Stimulated activated CD4-positive, alpha-beta T cell treated with anti-CD3 and anti-CD28 coated beads, Interleukin-1b, Interleukin-23, amount 100 ng/mL, for 24 hours (primary cell): ENCODE results near the gene GAL3ST2.
"Not testable (repeated sequence)": the region's sequence is repeated elsewhere in the genome, so short reads cannot be mapped to it uniquely, and the experiment has no call there.

ENCODE experiments used
- DNase-seq, 4 experiments: peaks; one replicate each; pipeline ENCODE4 v3.0.0-alpha.2; 2020; ENCODE audit warnings: low read depth in 4 of 4, low spot score in 1 of 4

Gene GAL3ST2

DNA sequence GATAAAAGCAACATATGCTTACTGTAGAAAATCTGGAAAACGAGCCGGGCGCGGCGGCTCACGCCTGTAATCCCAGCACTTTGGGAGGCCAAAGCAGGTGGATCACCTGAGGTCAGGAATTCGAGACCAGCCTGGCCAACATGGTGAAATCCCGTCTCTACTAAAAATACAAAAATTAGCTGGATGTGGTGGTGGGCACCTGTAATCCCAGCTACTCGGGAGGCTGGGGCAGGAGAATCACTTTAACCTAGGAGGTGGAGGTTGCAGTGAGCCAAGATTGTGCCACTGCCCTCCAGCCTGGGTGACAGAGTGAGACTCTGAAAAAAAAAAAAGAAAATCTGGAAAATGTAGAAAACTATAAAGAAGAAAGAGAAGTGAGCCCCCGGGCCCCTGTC lies 41.2 kb downstream of the GAL3ST2 start:
- DNase-seq, result not testable (repeated sequence)

DNA sequence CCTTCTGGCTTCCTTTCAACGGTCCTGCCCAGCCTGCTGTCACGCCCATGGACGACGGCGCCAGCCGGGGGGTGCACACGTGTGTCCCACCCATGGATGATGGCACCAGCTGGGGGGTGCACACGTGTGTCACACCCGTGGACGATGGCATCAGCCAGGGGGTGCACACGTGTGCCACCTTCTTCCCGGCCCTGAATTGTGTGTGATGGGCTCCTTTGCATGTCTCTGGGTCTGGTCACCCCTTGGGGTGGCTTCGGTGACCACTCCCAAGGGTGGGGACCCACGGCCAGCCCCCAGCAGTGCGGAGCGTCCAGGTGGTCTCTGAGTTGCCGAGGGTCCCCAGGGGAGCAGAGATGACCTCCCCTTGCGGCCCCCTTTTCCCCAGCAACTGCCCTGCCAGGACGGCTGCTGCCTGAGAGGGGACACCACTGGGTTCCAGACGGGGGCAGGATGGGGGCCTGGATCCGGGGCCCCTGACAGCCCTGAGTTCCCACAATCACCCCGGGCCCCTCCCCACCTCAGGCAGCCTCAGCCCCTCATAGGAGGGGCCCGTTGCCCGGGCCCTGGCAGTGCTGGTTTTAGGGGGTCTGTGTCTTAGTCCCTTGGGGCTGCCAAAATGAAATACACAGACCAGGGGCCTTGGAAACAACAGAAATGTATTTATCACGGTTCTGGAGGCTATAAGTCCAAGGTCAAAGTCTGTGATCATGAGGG lies 41.8 kb downstream of the GAL3ST2 start:
- DNase-seq, result no peak

DNA sequence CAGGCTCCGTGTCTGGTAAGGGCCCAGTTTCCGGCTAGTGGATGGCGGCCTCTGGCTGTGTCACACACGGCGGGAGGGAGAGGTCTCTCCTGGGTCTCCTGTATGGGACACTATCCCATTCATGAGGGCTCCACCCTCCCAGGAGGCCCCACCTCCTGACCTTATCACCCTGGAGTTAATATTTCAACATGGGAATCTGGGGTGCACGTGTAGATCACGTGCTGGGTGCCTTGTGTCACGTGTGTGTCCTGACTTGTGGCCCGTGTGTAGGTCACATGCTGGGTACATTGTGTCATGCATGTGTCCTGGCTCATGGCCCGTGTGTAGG lies 42.3 kb downstream of the GAL3ST2 start:
- DNase-seq, result no peak

DNA sequence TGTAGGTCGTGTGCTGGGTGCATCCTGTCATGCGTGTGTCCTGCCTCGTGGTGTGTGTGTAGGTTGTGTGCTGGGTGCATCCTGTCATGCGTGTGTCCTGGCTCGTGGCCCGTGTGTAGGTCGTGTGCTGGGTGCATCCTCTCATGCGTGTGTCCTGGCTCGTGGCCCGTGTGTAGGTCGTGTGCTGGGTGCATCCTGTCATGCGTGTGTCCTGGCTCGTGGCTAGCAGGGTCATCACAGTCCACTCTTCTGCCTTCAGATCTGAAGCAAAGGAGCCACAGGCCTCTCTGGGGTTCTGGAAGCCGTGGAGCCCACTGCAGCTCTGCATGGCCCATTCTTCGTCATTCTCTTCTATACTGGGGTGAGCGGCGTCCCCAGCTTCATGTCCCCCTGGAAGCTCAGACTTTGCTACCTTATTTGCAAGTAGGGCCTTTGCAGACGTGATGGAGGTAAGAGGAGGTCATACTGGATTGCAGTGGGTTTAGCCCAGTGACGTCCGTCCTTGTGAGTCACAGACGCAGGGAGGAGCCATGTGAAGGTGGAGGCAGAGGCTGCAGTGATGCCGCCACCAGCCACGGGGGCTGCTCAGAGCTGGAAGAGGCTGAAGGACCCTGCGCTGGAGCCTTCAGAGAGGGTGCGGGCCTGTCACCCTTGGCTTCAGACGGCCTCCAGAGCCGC lies 43.5 kb downstream of the GAL3ST2 start:
- DNase-seq, result not testable (repeated sequence)

DNA sequence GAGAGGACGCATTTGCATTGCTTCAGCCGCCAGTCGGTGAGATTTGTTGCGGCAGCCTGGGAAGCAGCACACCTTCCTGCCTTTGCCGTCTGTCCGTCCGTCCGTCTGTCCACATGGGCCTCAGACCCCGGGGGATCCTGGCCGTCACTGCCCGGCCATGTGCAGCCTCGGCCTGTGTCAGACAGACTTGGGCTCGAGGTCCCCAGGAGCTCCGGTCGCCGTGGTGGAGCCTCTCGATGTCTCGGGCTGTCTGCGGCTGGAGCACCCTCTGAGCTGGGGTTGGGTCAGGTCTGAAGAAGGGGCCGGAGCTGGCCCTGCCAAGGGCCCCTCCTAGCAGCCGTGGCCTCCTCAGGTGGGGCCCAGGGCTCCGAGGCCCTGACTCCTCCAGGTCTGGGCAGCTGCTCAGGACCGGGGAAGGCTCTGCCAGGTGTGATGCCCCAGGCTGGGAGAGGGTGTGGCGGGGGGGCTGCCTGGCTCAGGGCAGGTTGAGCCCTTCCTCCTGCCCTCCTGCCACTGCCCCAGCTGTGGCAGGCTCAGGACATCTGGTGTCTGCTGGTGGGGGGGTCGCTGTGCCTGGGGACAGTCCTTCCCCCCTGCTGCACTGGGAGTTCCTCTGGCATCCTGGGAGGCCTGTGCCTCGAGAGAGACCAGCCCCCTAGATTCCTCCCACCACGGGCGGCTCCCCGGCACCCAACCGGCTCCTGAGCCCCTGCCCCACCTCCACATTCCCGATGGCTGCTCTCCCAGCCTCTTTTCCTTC lies 44.2 kb downstream of the GAL3ST2 start:
- no peak for DNase-seq

DNA sequence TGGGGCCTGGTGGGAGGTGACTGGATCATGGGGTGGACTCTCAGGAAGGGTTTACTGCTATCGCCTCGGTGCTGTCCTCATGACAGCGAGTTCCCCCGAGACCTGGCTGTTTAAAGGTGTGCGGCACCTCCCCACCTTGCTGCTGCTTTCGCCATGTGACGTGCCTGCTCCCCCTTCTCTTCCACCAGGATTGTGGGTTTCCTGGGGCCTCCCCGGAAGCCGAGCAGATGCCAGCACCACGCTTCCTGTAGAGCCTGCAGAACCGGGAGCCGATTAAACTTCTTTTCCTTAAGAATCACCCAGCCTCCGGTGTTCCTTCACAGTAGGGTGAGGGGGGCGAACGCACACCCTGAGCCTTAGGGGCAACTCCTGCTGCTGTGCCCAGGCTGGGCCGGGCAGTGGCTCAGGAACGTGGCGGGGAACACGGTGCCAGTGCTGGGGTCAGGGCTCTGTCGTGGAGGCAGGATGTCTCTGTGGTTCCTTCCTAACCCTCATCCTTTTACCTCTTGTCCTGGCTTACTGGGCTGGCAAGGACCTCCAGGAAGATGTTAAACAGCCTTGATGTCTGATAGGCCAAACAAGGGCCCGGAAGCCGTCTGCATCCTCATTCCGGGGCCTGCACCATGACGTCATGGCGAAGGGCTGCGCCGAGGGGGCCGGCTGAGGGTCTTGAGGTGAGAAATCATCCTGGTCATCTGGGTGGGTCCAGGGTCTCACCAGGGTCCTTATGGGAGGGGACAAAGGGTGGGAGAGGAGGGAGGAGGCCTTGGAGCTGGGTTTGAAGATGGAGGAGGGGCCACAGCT lies 45.0 kb downstream of the GAL3ST2 start:
- no peak for DNase-seq

DNA sequence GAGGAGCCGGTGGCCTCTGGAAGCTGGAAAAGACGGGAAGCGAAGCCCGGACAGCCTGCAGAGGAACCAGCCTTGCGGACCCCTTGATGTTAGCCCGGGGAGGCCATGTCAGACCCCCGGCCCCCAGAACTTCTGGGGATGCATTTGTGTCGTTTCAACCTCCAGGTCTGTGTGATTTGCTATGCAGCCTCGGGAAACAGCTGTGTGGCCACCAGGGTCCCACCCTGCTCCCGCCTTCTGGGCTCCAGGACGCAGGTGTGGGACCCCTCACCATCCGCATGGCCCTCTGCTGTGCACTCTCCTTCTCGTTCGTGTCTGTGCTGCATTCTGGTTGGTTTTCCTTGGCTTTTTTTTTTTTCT lies 45.6 kb downstream of the GAL3ST2 start:
- DNase-seq, result no peak

DNA sequence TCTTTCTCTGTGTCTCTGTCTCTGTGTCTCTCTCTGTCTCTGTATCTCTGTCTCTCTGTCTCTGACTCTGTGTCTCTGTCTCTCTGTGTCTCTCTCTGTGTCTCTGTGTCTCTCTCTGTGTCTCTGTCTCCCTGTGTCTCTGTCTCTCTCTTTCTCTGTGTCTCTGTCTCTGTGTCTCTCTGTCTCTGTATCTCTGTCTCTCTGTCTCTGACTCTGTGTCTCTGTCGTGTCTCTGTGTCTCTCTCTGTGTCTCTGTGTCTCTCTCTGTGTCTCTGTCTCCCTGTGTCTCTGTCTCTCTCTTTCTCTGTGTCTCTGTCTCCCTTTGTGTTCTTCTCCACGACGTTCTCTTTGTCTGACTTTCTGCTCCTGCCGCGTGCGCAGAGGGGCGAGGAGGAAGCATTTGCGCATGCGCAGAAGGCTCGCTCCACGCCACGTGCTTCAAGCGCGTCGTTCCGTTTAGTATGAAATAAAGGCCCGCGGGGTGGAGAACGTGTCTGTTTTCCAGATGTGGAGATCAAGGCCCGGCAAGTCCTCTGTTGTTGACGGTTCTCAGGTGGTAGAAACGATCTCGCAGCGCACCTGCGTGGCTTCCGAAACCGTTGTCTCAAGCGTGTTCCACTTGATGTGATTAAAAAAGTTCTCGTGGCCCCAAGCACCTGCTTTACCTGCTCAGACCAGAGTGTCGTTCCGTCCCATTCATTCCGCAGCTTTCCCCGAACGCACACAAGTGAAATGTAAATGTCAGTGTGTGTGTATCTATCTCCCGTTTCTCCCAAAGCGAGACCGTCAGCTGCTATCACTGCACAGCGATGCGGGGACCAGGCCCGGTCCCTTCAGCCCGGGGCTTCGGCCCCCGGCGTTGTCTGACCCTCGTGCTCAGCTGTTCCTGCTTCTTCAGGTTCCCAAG lies 47.2 kb downstream of the GAL3ST2 start:
- DNase-seq, result not testable (repeated sequence)

DNA sequence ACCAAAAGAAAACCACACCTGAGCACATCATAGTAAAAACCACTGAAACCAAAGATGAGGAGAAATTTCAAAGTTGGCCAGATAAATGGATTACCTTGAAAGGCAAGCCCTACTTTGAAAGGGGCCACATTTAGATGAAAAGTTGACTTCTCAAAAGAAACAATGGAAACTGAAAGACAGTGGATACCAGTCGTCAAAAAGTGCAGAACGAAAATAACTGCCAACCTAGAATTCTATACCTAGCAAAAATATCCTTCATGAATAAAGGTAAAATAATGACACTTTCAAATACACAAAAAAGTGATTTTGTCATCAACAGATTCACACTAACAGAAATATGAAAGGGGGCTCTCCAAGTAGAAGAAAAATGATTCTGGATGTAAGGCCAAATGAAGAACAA lies 50.8 kb downstream of the GAL3ST2 start:
- no peak for DNase-seq

DNA sequence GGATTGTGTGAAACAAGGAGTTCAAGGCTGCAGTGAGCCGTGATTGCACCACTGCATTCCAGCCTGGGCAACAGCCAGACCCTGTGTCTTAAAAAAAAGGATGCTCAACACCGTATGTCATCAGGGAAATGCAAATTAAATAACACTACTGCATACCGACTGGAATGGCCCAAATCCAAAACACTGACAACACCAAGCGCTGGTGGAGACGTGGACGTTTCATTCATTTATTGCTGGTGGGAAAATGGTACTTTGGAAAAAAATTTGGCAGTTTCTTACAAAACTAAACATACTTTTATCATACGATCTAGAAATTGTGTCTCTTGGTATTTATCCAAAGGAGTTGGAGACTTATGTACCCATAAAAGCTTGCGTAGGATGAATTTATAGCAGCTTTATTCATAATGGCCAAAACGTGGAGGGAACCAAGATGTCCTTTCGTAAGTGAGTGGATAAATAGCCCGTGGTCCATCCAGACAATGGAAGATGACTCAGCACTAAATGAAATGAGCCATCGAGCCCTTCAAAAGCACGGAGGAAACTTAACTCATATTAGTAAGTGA lies 56.6 kb downstream of the GAL3ST2 start:
- no peak for DNase-seq

DNA sequence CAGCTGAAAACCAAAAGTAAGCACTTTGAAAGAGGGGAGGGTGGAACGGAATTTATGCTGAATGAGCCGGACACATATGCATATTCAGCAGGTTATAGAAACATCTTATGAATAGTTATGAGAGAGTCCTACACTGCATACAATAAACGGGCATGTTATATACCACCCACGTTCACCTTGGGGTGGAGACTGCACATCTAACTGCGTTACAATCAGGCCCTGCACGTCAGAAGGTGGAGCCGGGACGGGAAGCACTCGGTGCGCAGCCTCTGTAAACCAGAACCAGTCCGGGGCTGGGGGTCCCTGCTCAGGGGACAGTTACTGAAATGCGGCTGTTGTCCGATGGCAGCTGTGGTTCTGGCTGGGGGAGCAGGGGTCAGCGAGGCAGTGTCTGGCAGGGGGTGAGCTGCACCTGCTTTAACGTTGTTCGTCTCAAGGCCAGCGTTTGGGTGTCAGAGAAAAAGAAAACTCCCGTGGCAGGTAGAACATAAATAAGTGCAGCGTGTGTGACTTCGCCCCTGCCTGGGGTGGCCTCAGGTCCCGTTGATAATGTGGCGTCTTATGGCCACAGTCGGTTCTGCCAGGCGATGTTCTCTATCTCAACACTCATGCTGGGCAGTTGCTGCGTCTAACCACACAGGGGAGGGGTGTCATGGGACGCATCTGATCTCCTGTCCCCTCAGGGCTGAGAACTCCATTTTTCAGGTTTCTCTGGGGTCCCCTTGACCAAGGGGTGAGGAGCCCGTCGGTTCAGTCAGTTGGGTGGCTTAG lies 57.3 kb downstream of the GAL3ST2 start:
- not testable (repeated sequence) for DNase-seq

DNA sequence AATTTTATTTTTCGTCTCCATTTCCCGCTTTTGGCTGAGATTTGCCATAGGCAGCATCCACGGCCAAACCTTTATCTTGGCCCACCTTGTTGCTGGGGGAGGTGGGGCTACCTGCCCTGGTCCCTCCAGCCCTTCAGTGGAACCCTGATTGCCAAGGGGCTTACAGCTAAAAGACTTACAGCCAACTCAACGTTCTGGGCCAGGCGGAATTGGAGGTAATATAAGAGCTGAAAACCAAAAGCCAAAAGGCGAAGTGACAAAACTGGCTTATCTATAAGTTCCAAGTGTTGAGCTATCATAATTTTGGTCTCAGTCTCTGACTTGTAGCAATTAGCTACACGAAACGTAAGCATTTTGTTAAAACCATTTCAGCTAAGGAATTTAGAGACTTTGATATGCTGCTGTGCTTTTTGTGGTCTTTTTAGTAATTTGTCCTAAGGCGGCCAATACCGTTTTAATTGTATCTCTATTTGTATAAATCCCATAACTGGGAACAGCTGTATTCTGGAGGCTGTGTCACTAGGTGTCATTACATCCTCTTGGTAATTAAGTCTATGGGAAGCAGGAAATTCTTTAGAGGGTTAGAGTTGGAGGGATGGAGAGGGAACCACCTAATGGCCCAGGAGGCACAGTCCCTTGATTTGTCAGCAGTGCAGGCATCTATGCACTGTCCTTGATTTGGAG lies 58.0 kb downstream of the GAL3ST2 start:
- DNase-seq, result no peak

DNA sequence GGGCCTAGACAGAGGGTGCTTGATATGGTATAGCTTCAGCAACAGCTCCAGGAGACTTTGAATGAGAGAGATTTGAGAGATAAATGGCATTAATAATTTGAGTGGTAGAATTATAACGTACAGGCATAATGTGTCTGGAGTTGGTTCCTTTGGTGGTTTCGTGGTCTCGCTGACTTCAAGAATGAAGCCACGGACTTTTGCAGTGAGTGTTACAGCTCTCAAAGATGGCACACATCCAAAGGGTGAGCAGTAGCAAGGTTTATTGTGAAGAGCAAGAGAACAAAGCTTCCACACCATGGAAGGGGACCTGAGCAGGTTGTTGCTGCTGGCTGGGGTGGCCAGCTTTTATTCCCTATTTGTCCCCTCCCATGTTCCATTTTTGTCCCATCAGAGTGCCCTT lies 59.0 kb downstream of the GAL3ST2 start:
- DNase-seq, result no peak

DNA sequence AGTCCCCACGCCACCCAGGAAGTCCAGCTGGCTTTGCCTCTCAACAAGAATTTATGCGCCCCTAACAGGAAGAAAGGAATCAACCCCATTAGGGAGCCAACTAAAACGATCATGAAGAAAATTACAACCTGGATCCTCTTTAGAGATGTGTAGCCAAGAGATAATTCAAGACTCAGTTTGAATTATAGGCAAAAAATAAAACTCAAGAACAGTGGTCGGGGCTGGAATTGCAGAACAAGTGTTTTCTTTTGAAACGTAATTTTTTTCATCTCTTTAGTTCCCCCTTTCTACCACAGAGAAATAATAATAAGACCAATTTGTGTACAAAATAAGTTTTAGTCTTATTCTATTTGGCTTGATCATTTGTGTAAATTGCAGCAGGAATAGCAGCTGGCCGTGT lies 59.7 kb downstream of the GAL3ST2 start:
- no peak for DNase-seq

DNA sequence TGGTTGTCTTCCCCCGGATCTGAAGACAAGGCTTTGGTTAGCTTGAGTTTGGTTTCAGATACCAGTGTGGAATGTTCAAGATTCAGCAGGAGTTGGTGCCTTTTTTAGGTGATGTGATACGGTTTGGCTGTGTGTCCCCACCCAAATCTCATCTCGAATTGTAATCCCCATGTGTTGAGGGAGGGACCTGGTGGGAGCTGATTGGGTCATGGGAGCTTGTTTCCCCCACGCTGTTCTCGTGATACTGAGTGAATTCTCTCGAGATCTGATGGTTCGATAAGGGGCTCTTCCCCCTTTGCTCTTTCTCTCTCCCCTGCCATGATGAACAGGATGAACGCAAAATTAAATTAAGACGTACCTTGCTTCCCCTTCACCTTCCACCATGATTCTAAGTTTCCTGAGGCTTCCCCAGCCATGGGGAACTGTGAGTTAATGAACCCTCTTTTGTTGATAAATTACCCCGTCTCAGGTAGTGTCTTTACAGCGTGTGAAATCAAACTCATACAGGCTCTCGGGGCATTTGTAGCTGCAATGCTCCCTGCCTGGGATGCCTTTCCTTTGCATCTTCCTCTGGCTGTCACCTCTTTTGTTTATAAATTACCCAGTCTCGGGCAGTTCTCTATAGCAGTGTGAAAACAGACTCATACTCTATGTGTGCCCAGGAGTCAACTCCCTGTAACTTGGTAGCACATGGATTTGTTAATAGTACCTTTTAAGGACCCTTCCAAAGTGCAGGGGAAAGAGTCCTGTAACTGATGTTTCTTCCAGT lies 60.8 kb downstream of the GAL3ST2 start:
- DNase-seq, result no peak

DNA sequence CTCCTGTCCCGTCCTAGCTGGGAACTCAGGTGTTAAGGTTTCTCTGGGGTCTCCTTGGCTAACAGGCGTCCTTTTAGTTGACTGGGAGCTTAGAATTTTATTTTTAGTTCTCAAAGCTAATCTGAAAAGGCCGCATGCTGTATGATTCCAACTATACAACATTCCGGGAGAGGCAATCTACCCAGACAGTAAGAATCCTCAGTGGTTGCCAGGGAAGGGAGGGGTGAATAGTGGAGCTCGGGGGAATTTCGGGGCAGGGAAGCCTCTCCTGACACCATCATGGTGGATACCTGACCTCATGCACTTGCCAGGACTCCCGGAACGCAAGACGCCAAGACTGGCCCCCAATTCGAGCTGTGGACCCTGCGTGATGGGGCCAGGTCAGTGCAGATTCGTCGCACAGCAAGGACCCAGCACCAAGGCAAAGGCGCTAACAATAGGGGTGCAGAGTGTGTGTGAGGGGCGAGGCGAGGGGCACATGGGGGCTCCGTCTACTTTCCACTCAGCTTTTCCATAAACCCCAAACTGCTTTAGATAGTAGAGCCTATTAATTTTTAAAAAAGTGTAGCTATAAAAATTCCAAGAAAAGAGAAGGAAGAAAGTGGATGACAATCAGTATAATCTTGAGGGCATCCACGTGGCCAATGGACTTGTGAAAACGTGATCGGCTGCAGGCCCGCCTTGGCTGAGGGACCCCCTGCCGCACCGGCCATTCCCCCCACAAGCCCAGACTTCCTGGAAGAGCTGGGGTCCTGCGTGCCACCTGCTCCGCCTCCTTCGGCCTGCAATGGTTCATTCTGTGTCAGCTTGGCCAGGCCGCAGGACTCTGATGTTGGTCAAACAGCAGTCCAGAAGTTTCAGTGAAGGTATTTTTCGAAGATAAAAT lies 64.8 kb downstream of the GAL3ST2 start:
- no peak for DNase-seq

DNA sequence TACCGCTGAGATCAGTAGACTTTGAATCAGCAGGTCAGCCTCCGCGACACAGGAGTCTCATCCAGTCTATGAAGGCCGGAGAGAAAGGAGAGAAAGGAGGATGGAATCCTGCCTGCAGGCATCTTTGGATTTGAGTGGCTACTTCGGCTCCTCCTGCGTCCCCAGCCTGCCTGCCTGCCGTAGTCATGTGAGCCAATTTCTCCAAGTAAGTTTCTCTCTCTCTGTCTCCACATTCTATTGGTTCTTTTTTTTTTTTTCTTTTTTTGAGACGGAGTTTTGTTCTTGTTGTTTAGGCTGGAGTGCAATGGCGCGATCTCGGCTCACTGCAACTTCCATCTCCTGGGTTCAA lies 65.4 kb downstream of the GAL3ST2 start:
- DNase-seq, result no peak
